Activated CD8-positive, alpha-beta memory T cell treated with anti-CD3 and anti-CD28 coated beads, Interleukin-2, amount 50 U/mL, for 4 hours (primary cell): Measurements from ENCODE around the gene CLMP.
A peak's percentile ranks its signal among the peaks of the same experiment; 100 is the strongest.
"Not testable (repeated sequence)": the region's sequence is repeated elsewhere in the genome, so short reads cannot be mapped to it uniquely, and the experiment has no call there.

ENCODE experiments used
- DNase-seq: peaks from one replicate; pipeline ENCODE4 v3.0.0-alpha.2; 2020

The CLMP gene

DNA sequence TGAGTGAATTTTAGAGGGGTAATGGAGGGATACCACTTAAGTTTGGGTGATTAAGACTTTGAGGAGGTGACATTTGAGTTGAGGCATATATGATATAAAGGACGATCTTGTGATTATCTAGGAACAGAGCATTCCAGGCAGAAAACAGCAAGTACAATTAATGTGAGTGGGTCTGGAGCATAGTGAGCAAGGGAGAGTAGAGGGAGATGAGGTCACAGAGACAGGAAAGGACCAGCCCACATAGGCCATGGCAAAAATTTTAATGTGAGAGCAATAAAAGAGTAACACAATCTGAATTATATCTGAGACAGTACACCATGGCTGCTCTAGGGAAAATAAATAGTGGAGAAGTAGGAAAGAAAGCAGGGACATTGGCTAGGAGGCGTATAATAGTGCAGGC is 118.6 kb downstream of the CLMP start:
- no peak for DNase-seq

DNA sequence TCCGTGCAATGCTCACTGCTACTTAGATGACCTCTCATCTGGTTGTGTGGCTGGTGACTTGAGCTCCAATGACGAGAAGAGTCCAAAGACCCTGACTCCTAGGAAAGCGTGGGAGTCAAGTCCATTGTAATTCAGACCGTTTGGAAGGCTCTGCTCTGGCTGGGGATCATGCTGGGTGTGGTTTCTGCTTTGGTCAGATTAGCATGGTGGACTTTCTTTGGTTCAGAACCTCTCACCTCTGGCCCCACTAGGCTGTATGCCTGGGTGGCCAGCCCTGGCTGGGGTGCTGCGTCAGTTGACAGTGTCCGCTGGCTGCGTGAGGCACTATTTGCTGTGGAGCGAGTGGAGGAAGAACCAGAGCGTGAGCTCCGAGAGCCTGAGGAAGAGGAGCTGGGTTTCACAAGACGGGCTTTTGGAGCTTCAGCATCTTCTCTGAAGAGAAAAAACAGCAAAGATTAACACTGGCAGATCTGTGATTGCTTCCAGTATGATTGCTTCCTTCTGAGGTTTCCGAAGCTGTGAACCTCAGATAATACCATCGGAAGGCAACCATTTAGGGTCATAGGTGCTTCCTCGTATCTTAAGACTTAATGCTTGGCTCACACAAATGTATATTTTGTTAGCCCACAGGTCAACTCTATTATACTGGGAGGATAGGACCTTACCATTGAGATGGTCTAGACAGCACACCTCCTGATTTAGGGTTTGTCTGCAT is 121.5 kb downstream of the CLMP start:
- DNase-seq = no peak

DNA sequence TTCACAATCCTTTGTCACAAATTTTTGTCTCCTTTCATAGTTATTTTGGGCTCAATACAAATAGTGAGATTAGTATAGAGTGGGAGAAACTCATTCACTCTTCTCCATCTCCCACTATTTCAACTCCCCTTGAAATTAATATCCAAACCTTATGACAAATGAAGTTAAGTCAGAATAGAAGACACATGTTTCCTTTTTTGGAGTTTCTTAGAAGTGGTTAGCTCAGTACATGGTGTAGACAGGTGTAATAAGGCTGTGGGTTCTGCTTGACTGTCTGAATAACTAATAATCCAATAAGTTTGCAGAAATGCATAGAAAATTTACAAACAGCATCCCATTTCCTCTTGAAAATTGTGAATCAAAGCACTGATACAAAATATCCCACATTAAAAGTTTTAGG is 122.3 kb downstream of the CLMP start:
- no peak for DNase-seq

DNA sequence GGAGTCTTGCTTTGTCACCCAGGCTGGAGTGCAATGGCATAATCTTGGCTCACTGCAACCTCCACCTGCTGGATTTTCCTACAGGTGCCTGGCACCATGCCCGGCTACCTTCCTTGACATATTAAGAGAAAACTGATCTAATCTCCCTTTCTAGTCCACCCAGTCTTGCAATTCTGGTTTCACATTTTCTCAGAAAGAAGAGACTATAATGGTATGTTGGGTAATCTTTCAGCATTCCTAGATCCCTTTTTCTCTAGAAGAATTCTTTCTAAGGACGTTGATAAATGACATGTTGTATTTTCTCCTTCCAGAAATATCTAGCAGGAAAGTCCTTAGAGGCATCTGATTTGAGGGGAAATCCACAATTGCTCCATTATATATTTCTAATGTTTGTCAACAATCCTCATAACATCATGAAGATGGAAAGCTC is 122.7 kb downstream of the CLMP start:
- DNase-seq = no peak

DNA sequence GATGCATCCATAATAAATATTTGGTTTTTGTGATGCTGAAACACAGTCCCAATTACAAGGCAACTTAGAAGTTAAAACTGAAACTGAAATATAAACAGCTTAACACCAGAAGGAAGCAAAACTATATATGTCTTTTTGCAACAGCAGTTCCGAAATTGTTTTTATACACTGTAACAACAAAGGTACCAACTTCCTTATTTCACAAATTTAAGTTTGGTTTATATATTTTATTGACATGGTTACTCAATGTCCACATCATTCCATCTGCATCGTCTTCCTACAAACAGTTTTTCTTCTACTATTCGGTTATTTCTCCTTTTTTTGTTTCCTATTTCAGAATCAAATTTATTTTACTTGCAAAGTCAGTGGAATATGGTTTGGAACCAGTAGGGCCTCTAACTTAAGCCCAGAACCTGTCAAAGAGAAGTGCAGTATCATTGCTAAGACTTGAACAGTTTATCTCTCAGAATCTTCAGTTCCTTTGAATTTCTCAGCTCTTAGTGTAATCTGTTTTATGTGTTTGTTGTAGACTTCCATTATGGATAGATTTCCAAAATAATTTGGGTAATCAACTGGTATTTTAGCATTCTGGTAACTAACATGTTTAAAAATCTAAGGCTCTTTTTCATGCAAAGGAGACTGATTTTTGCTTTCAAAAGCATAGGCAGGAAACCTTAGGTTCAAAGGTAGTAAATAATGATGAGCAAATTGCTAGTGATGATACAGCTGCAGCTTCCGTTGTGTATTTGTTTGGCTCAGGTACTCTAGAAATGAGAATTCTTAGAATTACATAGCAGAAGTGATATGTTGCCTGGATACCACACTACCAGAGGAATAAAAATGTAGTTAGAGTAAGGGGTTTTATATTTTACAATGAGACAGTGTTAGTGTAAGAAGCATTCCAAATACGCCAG is 124.9 kb downstream of the CLMP start:
- no peak for DNase-seq

DNA sequence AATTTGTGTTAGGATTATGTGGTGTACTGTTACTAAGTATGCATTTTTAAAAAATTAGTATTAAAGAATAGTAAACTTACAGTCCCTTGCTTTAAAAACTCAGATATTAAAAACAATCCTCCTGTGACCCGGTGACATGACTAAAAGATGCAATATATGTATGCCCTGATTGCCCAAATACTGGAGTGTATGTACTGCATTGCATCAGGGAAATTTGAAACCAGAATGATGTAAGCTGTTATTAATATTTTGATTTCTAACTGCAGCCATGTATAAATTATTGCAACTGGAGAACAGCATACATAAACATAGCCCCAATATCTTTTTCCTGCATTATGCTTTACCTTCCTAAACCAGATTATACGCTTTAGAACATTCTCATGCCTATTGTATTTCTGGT is 129.4 kb downstream of the CLMP start:
- DNase-seq = no peak

DNA sequence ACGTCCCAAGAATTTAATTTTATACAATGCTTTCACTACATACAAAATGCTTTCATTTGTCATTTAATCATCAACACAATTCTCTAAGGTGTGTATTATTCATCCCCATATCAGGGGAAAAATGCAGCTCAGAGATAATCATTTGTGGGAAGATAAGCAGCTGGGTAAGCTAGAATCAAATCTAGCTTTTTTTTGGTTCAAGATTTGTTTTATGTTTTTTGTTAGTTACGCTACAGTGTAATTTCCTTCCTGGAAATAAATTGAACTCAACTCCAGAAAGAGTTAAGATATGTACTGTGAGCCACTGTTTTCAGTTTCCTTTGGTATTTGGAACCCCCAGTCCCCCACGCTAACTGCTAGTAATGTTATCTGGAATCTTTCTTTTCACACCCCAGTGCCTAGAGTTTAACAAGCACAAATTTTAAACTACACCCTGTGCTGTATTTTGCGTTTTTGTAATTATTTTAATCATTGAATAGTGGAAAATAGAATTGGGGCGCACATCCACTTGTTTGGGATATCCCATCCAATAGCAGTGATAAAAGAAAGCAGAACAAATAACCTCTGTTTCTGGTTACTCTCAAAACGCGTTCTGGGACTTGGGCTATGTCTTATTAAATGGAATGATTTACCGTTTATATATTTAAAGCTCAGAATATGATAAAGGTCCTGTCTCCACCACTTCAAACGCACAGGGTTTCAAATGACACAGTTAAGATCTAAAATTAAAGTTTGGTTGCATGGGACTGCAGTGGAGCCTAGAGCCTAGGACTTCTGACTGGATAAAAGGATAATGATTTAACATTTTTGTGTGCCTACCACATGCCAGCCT is 131.0 kb downstream of the CLMP start:
- no peak for DNase-seq

DNA sequence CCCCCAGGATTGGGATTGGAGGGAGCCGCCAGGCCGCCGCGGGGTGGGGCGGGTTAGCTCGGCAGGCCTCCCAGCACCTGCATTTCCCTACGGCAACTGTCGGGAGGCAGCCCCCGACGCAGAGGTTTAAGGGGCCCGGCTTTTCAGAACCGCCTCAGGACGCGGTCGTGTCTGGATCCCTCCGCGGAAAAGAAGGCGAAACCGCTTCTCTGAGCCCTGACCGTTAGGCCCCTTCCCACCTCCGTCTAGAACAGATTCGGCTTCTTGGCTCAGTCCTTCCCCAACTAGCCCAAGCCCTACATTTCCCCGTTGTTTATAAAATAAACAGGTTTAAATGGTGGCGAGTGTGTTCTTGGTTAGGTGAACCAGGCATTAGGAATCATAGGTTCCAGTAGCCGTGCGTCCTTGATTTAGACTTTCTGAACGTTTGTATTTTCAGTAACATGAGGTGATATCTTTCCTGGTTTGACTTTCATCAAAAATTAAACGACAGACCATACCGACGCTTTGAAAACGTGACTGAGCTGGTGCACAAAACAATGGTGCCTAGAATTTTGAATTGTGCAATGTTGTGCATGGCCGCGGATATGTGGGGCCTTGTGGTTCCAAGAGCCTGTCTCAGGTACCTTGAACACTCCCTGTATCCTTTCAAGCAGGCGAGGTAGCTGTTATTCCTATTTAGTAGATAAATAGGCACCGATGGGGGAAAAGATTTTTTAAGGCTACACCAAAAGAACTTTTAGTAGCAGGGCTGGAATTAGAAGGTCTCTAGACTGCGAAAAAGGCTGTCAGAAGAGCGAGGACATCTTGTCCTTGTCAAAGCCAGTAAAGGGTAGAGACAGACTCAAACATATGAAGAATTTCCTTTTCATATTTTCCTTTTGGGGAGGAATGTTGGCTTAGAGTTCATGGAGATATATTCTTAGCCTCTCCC is 131.9 kb downstream of the CLMP start:
- DNase-seq = peak; percentile 29

DNA sequence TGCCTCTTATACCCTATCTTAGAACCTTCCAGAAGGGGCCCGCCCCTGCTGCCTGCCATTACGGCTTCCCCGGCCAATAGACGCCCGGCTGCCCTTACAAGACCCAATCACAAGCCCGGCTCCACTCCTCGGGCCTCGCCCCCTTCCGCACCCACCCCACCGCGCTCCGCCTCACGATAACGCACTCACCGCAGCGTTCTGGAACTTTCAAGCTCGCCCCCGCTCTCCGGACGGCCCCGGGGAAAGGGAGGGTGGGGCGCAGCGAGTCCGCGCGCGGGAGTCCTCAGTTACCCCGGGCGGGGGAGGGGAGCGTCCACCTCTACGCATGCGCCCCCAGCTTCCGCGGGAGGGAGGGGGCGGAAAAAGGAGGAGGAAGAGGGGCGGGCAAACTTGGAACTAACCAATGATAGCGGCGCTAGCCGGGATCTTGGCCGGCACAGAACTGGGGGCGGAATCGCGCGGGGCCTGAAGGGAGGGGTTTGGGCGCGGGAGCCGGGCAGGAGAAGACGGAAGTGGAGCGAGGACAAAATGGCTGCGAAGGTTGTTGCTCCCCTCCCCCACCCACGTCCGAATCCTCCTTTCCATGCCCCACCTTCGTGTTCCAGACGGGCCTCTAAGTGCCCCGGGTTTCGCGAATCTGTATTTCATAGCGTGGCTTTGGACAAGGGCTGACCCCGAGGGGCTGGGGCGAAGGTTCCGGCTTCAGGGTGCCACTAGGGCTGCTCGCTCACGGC is 132.7 kb downstream of the CLMP start:
- DNase-seq = peak; percentile 99

DNA sequence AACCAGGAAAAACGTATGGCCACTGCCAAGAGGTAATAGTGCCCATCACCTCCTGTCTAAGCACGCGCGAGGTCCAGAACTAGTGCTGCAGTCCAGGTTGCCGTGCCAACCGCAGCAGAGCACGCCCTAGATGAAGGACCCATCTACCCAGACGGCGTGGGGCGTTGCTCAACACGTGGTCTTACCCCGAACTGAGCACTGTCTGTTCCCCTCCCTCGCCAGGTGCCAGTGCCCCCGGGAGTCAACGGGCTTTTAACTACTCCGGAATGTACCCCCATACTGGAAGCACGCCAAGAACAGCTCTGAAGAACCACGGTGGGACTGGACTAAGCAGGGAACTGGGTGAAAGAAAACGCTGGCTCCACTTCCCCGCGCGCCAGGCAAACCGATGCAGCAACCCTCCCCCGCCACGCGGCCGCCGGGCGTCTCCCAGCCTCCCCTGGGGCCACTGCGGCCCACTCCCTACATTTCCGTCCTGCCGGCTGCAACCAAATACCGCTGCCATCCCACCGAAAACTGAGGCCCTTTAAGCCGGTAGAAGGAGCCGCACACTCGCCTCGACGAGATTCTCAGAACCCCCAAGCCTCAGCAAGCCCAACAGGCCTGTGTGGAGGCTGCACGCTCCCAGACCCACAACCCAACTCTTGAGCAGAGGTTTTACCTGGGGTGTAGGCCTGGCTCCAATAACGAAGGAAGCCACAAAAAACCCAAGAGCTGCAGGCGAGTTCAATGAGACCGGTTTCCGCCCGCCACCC is 133.5 kb downstream of the CLMP start, which contains the start of gene HSPA8:
HSPA8 (minus strand) TSS at position 734 of the 755 bp plus-strand sequence. CDS start 812 bp downstream, outside the sequence.
- peak; percentile 69 for DNase-seq

DNA sequence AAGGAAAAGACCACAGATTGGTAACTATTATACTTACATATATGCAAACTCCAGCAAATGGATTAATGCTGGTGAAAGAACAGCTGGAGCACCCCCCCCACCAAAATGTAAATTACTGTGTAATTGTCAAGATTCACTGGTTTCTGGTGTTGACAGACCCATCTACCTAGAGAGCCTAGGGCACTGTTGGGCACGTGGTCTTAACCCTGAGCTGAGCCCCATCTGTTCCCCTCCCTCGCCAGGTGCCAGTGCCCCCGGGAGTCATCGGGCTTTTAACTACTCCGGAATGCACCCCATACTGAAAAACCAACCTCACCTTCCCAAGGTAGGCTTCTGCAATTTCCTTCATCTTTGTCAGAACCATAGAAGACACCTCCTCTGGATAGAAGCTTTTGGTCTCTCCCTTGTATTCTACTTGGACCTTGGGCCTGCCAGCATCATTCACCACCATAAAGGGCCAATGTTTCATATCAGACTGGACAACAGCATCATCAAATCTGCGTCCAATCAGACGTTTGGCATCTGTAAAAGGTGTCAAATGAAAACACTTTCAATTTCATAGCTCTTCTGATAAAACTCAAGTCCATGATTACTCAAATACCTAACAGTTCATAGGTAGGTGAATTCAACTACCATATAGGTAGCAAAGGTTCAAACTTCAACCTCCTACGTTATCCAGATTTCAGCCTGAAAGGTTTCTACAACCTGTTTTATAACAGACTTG is 134.6 kb downstream of the CLMP start:
- DNase-seq = no peak

DNA sequence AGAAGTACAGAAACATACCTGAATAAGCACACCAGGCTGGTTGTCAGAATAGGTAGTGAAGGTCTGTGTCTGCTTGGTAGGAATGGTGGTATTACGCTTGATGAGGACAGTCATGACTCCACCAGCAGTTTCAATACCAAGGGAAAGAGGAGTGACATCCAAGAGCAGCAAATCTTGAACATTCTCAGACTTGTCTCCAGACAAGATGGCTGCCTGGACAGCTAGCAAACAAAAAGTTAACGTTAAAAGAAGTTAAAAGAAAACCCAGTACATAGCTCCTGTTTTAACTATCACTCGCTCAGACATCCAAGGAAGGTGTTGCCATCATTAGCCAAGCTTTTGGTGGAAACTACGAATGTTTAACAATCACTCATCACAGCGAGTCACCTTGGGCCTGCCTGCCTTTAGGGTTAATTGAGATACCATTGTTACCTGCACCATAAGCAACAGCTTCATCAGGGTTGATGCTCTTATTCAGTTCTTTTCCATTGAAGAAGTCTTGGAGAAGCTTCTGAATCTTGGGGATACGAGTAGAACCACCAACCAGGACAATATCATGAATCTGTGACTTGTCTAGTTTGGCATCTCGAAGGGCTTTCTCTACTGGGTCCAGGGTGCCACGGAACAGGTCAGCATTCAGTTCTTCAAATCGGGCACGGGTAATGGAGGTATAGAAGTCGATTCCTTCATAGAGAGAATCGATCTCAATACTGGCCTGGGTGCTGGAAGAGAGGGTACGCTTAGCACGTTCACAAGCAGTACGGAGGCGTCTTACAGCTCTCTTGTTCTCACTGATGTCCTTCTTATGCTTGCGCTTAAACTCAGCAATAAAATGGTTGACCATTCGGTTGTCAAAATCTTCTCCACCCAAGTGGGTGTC is 135.8 kb downstream of the CLMP start:
- DNase-seq = not testable (repeated sequence)

DNA sequence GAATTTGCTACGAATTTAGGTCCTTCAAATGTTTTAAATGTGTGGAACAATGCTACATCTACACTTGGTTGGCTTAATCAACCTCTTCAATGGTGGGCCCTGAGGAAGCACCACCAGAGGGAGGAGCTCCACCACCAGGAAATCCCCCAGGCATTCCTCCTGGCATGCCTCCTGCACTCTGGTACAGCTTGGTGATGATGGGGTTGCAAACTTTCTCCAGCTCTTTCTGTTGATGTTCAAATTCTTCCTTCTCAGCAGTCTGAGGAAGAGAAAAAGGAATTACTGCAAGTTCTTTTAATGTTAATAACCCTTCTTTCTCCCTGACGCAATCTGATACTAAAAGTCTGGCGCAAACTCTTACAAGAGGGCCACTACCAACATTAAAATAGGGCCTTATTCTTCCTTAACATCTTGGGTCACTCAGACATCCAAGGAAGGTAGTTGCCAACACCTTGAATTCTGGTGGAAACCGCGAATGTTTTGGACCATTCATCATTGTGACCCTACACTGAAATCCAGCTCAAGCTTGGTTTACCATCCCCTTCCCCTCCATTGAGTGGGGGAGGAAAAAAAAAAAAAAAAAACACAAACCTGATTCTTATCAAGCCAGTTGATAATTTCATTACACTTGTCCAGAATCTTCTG is 137.3 kb downstream of the CLMP start:
- DNase-seq = no peak

DNA sequence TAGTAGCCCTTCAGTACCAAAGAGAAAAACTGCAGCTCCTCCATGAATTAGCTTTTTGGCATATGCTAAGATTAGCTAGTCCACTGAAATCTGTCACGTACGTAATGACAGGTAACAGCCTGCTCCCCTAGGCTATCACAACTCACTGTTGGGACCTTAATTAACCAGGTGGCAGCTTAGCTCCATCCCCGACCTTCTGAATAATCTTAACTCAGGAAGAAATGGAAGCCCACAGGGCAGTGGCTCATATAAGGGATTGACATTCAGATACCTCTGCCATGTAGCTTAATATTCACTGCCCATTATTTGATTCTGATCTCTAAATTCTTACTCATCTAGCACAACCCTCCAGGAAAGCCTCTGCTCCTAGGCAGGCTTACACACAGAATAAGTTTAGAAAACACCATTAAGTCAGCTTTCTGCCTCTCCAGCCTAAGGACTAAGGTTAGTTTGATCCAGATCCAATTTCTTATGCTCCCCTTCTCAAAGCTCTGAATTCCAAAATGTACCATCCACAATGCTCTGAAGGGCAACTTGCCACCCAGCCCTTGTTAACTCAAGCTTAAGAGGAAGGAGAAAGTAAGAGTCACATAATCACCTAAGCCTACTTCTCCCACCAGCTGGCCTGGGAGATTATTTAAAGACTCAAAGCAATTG is 138.1 kb downstream of the CLMP start:
- DNase-seq = no peak

DNA sequence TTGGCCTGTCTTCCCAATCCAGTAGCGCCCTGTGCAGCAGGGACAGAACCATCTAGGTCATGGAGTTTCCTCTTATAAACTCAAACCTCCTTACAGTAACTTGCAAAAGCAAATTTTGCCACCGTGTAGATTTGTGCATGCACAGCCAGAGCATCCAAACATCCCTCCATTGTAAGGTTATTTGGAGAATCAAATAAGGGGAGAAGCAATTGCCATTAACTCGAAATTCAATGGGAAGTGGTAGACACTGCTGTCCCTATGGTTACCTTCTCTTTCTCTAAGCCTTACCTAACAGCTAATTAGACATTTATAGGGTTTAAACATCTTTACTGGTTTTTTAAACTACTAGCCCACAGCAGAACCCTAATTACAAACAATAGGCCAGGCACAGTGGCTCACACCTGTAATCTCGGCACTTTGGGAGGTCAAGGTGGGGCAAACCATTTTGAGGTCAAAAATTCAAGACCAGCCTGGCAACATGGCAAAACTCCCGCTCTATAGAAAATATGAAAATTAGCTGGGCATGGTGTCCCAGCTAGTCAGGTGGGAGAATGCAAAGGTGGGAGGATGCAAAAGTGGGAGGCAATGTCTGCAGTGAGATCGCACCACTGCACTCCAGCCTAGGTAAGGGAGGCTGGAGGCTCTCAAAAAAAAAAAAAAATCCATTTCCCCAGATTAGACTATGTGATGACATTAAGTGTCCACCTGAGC is 139.7 kb downstream of the CLMP start:
- no peak for DNase-seq

DNA sequence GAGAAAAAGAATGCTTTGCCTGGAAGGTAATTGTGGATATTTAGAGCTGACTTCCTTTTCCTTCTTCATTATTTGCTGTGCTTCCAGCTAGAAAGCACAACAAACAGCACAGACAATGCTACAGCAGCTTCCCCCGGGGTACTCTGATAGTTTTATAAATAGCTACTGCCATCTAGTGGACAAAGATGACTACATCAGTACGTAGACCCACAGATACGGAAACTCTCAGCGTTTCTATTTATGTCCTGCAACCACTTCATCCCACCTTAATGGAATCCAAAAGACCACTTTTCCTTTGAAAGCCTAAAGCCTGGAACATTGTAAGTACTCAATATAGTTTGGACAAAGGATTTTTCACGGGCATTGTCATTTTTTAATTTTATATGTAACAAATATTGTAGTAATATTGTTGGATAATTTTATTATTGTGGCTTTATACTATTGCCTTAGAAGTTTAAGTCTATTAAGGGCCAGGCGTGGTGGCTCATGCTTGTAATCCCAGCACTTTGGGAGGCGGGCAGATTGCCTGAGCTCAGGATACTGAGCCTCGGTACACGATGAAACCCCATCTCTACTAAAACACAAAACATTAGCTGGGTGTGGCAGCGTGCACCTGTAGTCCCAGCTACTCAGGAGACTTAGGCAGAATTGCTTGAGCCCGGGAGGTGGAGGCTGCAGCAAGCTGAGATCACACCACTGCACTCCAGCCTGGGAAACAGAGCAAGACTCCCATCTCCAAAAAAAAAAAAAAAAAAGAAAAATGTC is 140.6 kb downstream of the CLMP start:
- DNase-seq = no peak
